Testis (tissue), 2 donors: ENCODE data around the gene UBA6.

Source experiments
- POLR2A ChIP-seq: fragments of 450-650 bp; IDR thresholded peaks from one replicate; pipeline ENCODE4 v1.6.1; 2017; ENCODE audit warnings: antibody characterized with exemption, mild to moderate bottlenecking, moderate library complexity
- TF ChIP-seq, protein P1 (sequence below), 3 experiments: fragments of 450-650 bp in 2 of 3; fragments of 200-600 bp in 1 of 3; sonication (generic) in 1 of 3; IDR thresholded peaks; one replicate each; pipeline ENCODE4 v1.5.1; 2016 to 2019; ENCODE audit warnings: antibody characterized with exemption in 3 of 3, mild to moderate bottlenecking in 2 of 3, moderate library complexity in 1 of 3

DNA sequence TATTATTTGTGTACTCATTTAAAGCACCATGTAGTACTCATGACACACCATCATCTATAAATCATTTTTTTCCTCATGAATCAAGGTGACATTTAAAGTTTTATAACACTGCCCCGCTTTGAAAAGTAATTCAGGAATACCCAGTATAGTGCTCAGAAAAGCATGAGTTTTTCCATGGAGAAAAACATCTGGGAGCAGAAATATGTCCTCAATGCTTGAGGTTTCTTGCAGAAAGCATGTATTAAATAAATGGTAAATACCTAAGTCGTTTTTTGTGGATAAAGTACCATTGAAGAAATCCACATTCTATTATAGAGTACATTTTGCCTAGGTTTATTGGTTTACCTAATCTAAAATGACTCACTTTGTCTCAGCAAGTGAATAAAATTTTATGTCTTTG, 66.2 kb downstream of the UBA6 start:
- TF ChIP-seq, protein P1, sequence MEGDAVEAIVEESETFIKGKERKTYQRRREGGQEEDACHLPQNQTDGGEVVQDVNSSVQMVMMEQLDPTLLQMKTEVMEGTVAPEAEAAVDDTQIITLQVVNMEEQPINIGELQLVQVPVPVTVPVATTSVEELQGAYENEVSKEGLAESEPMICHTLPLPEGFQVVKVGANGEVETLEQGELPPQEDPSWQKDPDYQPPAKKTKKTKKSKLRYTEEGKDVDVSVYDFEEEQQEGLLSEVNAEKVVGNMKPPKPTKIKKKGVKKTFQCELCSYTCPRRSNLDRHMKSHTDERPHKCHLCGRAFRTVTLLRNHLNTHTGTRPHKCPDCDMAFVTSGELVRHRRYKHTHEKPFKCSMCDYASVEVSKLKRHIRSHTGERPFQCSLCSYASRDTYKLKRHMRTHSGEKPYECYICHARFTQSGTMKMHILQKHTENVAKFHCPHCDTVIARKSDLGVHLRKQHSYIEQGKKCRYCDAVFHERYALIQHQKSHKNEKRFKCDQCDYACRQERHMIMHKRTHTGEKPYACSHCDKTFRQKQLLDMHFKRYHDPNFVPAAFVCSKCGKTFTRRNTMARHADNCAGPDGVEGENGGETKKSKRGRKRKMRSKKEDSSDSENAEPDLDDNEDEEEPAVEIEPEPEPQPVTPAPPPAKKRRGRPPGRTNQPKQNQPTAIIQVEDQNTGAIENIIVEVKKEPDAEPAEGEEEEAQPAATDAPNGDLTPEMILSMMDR (IDR thresholded peaks at IDR 0.05) = no peak
- no peak for TF ChIP-seq POLR2A
